ENCODE measurements around the gene GPR37L1. TPM values are rescaled to one million over a fixed set of nuclear protein-coding genes. Genes with fewer than 3 reads are reported as not detected.

Gene GPR37L1
- total RNA-seq, 4 donors from 2014 or later = 0.22 to 0.34 TPM; not detected in 2

GRCh38 chr1:202133001-202133400 is 10.3 kb downstream of the GPR37L1 start:
- TF ChIP-seq POLR2A (IDR thresholded peaks at IDR 0.05) (no peak), CTCF (IDR thresholded peaks at IDR 0.05) (no peak)
- intact Hi-C loops (cut with DNase I) = no loop called here
- 73 to 74% methylated on average over 14 of the region's 14 CpGs for WGBS, 2 donors
- Histone ChIP-seq H3K4me3 (replicated peaks in 1 of 3) (no peak overlapping the region), H3K27ac (peak overlapping the region; percentile 81 to 97 (median 96)), H3K36me3 (peaks cover 14 to 16% of the 10 kb centered on the region in 2 donors), H3K27me3 (no peaks in the 10 kb centered on the region), H3K4me1 (peaks cover 46 to 65% of the 10 kb centered on the region in 2 donors), H3K9me3 (no peaks in the 10 kb centered on the region)
- peak; percentile 44 to 54 for DNase-seq

- WGBS, 2 donors = 36 to 41% methylated on average over 8 of the region's 8 CpGs
- intact Hi-C loops (cut with DNase I) = no loop called here
- peaks cover 47 to 66% of the 10 kb centered on the region in 2 donors for H3K4me1 ChIP-seq
- H3K4me3 ChIP-seq (replicated peaks in 1 of 3) = no peak overlapping the region
- peak; percentile 32 to 40 for DNase-seq
- TF ChIP-seq CTCF (IDR thresholded peaks at IDR 0.05) (no peak), POLR2A (IDR thresholded peaks at IDR 0.05) (no peak)
- no peaks in the 10 kb centered on the region for H3K27me3 ChIP-seq
- H3K27ac ChIP-seq = peak overlapping the region; percentile 81 to 97 (median 96)
- H3K9me3 ChIP-seq = no peaks in the 10 kb centered on the region
- peaks cover 14 to 16% of the 10 kb centered on the region in 2 donors for H3K36me3 ChIP-seq
These were observed 10.8 kb downstream of the GPR37L1 start for GRCh38 chr1:202133496-202133895.

GRCh38 chr1:202133989-202134388 is 11.3 kb downstream of the GPR37L1 start:
- H3K36me3 ChIP-seq = peaks cover 14 to 16% of the 10 kb centered on the region in 2 donors
- peaks cover 47 to 66% of the 10 kb centered on the region in 2 donors for H3K4me1 ChIP-seq
- no peak overlapping the region for H3K4me3 ChIP-seq (replicated peaks in 1 of 3)
- H3K9me3 ChIP-seq = no peaks in the 10 kb centered on the region
- intact Hi-C loops (cut with DNase I) = no loop called here
- WGBS, 2 donors = 92 to 94% methylated on average over 5 of the region's 5 CpGs
- peak overlapping the region; percentile 81 to 97 (median 96) for H3K27ac ChIP-seq
- H3K27me3 ChIP-seq = no peaks in the 10 kb centered on the region
- no peak for TF ChIP-seq CTCF (IDR thresholded peaks at IDR 0.05)
- no peak for TF ChIP-seq POLR2A (IDR thresholded peaks at IDR 0.05)
- DNase-seq = no peak

GRCh38 chr1:202134645-202135172 is 12.0 kb downstream of the GPR37L1 start:
- WGBS, 2 donors = 66 to 68% methylated on average over 13 of the region's 13 CpGs
- no peak for TF ChIP-seq CTCF (IDR thresholded peaks at IDR 0.05)
- no peak for TF ChIP-seq POLR2A (IDR thresholded peaks at IDR 0.05)
- no peaks in the 10 kb centered on the region for H3K9me3 ChIP-seq
- H3K36me3 ChIP-seq = peaks cover 14 to 16% of the 10 kb centered on the region in 2 donors
- no peaks in the 10 kb centered on the region for H3K27me3 ChIP-seq
- H3K27ac ChIP-seq = peak overlapping the region; percentile 81 to 97 (median 96)
- H3K4me1 ChIP-seq = peaks cover 47 to 66% of the 10 kb centered on the region in 2 donors
- no peak overlapping the region for H3K4me3 ChIP-seq (replicated peaks in 1 of 3)
- intact Hi-C loops (cut with DNase I) = no loop called here
- peak; percentile 65 to 79 for DNase-seq

- H3K27ac ChIP-seq = peak overlapping the region; percentile 81 to 97 (median 96)
- peak; percentile 54 to 70 for DNase-seq
- no peaks in the 10 kb centered on the region for H3K9me3 ChIP-seq
- peaks cover 47 to 60% of the 10 kb centered on the region in 2 donors for H3K4me1 ChIP-seq
- TF ChIP-seq CTCF (IDR thresholded peaks at IDR 0.05) = peak; percentile 66 to 85 (median 80)
- no peak for TF ChIP-seq POLR2A (IDR thresholded peaks at IDR 0.05)
- no peaks in the 10 kb centered on the region for H3K27me3 ChIP-seq
- 38 to 40% methylated on average over 14 to 15 of the region's 15 CpGs for WGBS, 2 donors
- intact Hi-C loops (cut with DNase I) = no loop called here
- H3K4me3 ChIP-seq (replicated peaks in 1 of 3) = no peak overlapping the region
- peaks cover 14 to 16% of the 10 kb centered on the region in 2 donors for H3K36me3 ChIP-seq
These were observed 12.6 kb downstream of the GPR37L1 start for GRCh38 chr1:202135221-202135721.

Data from thyroid gland (tissue), 4 donors.